ENCODE data around the gene WDR37.

WDR37 gene

DNA sequence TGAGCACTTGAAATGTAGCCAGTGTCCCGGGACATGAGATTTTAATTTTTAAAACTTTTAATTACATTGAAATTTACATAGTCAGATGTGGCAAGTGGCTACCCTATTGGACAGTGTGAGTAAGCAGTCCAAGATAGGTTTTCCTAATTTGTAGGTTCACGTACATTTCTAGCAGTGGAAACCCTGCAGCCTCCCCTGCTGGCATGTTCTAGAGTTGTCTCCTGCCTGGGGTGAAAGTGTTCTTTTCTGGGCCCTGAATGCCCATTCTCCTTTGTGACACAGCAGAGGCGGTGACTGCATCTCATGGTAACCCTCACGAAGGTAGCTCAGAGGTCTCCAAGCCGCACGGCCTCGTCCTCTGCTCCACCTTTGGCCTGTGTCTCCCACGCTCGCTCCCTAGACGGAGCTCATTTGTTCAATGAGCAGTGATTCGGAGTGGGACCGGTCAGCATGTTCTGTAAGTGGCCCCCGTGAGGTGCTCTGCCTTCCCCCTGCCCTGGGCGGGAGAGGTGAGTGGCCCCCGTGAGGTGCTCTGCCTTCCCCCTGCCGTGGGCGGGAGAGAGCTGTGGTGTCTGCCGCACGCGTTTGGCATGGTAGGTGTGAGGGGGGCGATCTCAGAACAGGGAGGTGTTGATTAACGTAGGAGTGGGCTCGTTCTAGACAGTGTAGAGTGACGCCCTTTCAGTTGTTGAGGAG is 18.0 kb downstream of the WDR37 start:
- DNase-seq (ENCODE audit: low read depth in 2 of 2), result no peak

DNA sequence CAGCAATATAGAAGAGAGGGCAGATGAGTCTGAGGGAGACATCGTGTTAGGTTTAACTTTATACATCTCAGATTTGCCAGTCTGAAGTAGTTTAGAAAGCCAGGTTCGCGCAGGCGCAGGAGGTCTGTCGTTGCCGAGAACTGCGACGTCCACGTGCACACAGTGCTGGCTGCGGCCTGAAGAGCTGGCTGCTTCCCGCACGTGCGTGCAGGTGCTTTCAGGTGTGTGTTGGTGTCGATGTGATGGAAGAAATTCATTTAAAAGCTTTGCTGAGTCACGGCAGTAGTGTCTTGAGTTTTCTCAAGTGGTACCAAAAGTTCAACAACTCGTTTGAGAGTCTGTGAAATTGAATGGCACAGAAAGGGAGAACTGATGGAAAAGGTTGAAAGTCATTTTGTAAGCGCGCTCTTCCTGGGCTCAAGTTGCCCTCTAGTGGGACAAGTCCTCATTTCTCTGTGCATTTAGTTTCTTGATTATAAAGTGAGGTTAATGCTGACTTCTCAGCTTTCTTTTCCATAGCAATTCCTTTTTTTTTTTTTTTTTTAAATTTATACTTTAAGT is 18.6 kb downstream of the WDR37 start:
- DNase-seq (ENCODE audit: low read depth in 2 of 2), result no peak

DNA sequence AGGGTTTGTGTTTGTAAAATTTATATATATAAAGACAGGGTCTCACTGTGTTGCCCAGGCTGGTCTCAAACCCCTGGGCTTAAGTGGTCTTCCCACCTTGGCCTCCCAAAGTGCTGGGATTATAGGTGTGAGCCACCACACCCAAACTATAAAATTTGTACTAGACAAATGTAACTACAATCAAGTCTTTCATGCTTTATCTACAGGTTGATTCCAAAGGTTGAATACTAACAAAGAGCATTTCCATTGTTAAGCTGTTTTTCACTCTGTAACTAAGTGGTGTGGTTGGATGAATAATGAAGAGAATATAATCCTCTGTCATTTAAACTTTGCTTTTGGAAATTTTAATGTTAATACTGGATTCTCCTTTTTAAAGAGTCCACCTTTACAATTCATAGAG is 22.5 kb downstream of the WDR37 start:
- DNase-seq (ENCODE audit: low read depth in 2 of 2), result no peak

DNA sequence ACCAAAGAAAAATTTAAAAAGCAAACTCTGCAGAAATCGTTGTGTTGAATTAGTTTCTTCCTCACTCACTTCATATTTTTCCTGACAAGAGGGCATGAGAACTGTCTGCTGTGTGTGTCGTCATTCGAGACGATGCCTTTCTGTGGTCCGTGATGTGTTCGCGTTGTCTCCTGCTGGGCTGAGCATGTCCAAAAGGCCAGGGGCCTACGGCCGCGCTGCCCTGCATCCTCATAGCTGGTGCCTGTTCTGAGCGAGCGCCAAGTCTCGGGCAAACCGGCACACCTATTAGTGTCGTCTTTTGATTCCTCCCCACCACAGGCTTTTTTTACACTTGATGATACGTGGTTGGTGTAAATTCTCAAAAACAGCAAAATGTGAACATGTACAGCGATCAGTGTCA is 27.4 kb downstream of the WDR37 start:
- DNase-seq (ENCODE audit: low read depth in 2 of 2), result no peak

DNA sequence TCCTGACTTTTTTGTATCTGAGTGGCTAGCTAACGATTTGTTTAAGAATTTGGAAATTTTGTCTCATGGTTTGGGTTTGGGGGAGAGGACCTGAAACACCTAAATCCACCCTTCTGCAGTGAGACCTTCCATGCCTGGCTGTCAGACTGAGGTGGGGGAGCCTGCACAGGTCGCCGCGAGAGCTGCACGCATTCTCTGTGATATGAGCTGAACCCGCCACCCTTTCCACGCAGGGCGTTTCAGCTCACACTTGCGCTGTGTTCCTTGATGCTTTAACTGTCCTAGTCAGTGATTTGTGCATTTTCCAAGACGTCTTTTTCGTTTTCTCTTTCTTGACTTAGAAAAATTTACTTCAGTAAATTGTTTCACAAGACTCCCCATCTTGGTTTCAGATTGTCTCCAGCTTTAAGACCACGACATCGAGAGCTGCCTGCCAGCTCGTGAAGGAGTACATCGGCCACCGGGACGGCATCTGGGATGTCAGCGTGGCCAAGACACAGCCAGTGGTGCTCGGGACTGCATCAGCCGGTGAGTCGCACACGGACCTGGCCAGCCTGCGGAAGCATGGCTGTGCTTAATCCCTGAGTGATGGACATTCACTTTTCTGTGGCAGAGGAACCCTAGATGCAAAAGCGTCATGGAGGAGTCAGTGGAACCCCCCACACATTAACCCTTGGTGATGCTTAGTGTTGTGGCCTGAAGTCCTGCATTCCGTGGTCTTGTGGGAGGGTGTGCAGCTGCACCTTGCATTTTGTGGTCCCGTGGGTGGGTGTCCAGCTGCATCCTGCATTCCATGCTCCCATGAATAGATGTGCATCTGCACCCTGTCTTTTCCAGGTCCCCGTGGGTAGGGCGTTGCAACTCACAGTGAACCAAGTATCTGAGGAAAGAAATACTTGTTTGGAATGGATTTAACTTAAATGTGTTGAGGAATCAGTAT is 28.1 kb downstream of the WDR37 start:
- no peak for DNase-seq (ENCODE audit: low read depth in 2 of 2)

DNA sequence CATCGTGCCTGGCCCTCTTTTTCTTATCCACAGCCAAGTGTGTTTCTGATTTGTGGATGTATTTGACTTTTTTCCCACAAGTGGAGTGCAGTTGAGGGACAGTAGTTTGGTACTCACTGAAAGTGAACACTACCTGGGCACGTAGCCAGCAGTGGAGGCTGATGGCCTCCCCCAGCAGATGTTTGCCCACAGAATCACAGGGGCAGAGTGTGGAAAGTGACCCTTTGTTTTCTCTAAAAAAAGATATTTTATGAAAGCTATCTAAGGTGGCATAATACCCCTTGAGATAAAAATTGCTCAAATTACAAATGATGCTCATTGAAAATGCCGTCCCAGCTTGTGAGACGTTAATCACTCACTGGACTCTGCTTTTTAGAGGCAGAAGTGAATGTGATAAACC is 29.1 kb downstream of the WDR37 start:
- DNase-seq (ENCODE audit: low read depth in 2 of 2), result no peak

DNA sequence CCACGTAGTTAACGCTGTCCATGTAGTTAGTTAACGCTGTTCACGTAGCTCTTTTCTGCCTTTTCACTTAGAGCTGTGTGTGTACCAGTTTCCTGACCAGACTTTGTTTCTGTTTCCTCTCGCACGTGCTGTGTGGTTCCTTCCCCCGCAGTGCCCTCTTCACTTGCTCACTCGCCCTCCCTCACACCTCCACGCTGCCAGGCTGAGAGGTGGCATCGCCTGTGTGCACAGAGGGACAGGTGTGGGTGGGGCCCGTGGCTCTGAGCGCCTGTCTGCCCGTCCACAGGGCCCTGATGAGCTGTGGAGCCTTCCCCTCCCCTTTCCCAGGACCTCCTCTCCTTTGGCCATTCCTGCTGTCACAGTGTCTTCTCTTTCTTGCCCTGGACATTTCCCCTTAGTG is 30.6 kb downstream of the WDR37 start:
- no peak for DNase-seq (ENCODE audit: low read depth in 2 of 2)

DNA sequence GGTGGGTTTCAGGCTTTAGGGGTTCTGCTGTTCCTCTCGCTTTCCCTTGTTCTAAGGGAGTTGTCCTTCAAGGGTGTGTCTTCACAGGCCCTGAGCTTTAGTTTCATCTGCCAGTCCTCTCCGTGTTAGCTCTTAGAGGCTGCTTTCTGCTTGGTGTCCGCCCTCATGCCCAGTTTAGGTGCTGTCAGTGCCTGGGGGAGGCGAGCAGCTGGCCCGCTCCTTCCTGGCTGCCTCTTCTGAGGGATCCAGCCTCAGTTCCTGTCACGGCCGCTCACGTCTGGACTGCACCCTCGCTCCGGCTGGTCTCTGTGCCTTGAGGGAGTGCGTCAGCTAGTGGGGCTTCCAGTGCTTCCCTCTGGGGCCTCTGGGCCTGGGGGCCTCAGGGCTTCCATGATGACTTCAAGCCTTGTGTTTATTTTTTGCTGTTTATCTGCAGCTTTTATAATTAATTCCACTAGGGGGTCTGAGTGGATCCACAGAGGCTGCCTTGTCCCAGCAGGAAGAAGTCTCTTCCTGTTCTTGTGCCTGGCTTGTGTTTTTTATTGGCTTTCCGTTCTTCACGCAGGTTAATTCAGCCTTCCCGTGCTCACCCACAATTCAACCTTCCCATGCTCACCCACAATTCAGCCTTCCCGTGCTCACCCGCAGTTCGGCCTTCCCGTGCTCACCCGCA is 33.0 kb downstream of the WDR37 start:
- no peak for DNase-seq (ENCODE audit: low read depth in 2 of 2)

DNA sequence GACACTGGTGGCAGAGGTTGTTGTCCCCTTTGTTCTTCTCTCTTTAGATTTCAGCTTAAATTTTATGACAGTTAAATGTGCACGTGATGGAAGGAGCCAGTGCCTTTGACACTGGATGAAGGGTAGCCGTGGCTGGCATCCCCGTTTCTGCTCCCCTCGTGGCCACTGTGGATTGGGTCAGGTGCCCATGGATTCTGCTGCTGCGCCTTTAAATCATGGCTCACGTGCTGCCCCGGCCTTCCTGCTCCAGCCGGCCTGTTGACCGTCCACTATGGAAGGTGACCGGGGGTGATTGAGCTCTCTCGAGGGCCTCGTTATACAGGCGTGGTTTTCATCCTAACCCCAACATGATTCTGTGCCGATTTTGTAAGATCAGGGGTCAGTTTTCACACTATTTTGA is 34.5 kb downstream of the WDR37 start:
- DNase-seq (ENCODE audit: low read depth in 2 of 2), result no peak

DNA sequence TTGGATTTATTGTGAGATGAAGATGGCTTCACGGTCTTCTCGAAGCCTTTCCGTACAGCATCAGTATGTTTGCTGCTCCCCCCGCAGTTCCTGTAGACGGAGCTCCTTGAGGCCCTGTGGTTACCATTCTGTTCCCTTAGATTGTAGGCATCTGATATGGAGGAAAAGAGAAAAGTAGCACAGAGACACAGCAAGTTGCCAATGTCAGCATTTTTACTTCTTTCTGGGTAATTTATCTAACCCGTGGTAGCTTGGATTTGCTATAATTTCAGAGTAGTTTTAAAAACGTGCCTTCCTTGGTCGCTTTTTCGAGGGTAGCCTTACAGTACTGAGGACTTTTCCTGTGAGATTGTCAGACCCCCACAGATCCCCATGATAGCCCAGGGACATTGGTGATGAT is 37.5 kb downstream of the WDR37 start:
- DNase-seq (ENCODE audit: low read depth in 2 of 2), result no peak

DNA sequence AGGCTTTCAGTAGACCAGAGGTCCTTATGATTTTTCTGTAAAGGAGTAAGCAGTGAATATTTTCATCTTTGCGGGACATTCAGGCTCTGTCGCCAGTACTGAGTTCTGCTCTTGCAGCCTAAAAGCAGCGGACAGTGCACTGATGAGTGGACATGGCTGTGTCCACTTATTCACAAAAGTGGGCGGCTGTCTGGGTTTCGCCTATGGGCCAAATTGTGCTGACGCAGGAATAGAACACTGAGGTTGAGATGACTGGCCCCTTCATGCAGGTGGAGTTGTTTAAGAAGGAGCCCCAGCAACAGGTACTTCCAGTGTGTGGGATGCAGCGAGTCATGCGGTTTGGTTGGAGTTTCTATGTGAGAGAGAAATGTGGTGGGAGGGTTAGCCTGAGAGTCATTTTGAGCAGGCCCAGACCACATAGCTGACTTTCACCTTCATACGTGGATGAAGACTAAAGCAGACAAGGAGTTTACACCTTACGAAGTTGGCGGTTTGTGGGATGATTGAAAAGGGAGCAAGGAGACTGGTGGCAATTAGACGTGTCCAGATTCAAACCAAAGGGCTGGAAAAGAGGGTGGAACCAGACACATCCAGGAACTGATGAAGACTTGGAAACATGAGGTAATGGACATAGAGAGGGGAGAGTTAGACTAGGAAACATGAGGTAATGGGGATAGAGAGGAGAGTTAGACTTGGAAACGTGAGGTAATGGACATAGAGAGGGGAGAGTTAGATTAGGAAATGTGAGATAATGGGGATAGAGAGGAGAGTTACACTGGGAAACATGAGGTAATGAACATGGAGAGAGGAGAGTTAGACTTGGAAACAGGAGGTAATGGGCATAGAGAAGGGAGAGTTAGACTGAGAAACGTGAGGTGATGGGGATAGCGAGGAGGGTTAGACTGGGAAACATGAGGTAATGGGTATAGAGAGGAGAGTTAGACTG is 38.2 kb downstream of the WDR37 start:
- DNase-seq (ENCODE audit: low read depth in 2 of 2), result peak in 1 of 2 donors; percentile 20

DNA sequence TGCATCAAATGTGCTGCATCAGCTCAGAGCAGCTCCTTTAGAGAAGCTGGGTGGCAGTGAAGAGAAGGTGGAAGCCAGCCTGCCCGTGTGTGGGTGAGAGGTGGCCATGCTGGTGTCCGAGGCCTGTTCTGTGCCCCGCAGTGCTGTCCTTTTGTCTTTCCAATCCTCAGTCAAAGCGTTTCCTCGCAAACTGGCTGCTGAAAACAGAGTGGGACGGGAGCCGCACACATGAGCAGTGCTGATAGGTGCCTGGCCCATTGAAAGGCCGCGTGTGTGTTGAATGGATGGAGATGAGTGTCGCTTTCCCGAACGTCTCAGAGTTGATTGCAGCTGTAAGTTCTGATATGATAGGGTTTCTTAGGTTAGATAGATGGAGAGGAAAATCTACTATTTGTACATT is 39.3 kb downstream of the WDR37 start:
- no peak for DNase-seq (ENCODE audit: low read depth in 2 of 2)

DNA sequence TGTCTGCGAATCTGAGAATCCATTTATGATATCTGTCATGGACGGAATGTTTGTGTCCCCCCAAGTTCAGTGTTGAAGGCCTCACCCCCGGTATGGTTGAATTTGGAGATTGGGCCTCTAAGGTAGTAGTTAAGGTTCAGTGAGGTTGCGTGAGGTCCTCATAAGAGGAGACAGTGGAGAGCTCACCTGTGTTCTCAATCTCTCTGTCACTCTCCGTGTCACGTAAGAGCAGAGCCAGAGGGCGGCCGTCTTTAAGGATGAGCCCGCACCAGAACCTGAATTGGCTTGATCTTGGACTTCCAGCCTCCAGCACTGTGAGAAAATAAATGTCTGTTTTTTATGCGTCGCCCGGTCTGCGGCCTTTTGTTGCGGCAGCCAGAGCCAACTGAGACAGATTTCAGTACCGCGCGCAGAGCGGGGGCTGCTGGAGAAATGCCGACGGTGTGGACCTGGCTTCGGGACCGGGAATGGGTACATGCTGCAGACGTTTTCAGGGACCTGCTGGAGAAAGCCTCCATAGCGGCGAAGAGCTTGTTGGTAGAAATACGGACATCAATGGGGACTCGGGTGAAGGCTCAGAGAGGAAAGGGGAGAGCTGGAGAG is 40.2 kb downstream of the WDR37 start:
- no peak for DNase-seq (ENCODE audit: low read depth in 2 of 2)

DNA sequence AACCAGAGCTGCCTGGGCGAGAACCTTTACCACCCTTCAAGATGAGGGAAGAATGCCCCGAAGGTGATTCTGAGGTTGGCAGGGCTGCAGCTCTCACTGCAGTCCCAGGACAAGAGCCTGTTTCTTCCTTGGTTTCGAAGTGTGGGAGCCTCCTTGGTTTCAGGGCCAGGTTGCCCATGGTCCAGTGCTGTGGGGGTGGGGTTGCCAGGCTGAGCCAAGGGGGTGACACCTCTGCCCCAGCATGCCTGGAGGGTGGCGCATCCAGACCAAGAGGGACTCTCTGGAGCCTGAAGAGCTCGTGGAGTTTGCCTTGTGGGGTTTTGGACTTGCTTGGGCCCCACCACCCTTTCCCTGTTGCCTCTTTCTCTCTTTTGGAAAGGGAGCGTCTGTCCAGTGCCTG is 41.3 kb downstream of the WDR37 start:
- DNase-seq (ENCODE audit: low read depth in 2 of 2), result no peak

DNA sequence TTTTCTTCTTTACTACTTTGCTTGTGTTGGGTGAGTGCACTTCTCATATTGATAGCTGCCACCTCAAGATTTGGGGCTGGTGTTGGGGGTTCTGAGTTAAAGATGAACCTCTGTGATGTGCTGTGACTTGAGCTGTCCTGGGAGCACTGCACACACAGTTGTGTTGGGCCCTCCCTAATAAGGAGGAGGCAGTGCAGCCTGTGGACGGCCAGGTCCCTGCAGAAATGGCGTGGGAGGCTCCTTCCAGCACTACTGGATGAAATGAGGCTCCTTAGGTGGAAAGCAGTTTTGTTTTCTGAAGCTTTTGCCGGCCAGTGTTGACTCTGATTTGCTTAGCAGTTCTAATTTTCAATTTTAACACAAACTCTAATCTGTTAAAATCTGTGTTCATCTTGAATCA is 44.0 kb downstream of the WDR37 start:
- no peak for DNase-seq (ENCODE audit: low read depth in 2 of 2)

DNA sequence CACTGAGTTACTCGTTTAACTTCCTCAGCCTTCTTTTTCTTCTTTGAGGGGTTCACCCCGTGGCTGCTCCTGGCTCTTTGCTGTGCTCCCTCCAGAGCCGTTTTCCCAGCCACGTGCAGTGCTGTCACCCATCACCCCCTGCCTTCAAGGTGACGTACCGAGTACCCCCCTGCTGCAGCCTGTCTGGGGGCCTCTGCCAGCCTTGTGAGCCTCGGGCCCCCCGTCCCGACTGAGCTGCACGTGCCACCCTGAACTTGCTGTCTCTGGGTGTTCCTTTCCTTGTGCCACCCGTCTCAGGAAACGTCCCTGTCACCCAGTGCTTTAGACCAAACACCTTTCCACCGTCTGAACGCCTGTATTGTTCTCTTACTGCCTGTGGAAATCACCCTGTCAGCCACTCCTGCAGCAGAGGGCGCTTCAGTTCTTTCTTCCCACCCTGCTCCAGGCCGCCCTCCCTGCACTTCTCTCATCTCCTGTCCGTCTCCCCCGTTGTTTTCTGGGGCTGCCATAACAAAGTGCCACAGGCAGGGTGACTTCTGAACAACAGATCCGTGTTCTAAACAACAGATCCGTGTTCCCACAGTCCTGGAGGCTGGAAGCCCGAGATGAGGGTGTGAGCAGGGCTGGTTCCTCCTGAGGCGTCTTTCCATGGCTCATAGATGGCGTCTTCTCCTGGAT is 44.6 kb downstream of the WDR37 start:
- DNase-seq (ENCODE audit: low read depth in 2 of 2), result no peak

DNA sequence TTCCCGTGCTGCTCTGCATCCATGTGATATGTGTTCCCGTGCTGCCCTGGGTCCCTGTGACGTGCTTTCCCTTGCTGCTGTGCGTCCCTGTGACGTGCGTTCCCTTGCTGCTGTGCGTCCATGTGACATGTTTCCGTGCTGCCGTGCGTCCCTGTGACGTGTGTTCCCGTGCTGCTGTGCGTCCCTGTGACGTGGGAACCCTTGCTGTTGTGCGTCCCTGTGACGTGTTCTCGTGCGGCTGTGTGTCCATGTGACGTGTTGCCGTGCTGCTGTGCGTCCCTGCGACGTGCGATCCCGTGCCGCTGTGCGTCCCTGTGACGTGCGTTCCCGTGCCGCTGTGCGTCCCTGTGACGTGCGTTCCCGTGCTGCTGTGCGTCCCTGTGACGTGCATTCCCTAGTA is 45.8 kb downstream of the WDR37 start:
- DNase-seq (ENCODE audit: low read depth in 2 of 2), result no peak

DNA sequence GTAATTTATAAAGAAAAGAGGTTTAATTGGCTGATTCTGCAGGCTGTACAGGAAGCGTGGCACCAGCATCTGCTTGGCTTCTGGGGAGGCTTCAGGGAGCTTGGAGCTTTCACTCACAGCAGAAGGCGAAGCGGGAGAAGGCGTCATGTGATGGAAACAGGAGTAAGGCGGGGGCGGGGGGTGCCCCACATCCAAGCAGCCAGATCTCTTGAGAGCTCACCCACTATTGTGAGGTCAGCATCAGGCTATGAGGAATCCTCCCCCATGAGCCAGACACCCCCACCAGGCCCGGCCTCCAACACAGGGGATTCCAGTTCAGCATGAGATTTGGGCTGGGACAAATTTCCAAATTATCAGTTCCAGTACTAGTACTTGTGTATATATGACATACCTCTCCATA is 46.2 kb downstream of the WDR37 start:
- DNase-seq (ENCODE audit: low read depth in 2 of 2), result peak in 1 of 2 donors; percentile 10

DNA sequence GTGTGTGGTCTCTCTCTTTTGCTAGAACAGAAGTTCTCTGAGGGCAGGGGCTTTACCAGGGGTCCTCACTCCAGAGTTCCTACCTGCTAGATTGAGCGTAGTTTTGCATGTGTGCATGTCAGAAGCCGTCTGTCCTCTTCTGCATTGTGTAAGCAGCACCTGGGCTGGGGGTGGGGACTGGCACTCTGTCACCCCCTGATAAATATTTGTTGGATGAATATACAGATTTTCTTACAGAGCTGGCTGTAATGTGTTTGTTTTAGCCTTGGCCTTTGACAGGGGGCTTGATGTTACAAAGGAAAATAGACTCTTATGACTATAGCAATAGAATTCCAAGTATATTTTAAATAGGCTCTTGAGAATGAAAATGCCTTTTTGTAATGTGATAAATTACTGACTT is 46.6 kb downstream of the WDR37 start:
- no peak for DNase-seq (ENCODE audit: low read depth in 2 of 2)

DNA sequence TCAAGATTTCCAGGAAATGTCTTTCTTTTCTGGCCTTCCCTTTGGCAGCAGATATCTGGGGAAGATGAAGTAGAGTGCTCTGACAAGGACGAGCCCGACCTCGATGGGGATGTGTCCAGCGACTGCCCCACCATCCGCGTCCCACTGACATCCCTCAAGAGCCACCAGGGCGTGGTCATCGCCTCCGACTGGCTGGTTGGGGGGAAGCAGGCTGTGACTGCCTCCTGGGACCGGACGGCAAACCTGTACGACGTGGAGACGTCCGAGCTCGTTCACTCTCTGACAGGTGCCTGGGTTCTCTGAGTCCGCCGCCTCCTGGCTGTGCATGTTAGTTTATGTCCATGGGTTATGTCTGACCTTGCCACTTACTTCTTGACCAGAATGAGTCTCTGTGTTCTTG is 47.4 kb downstream of the WDR37 start:
- DNase-seq (ENCODE audit: low read depth in 2 of 2), result no peak

Data from stimulated activated CD4-positive, alpha-beta T cell treated with anti-CD3 and anti-CD28 coated beads, Interleukin-1b, Interleukin-23, amount 100 ng/mL, for 1 hour (primary cell).